HepG2 (cell line): Measurements from ENCODE around the gene VSIR. TPM values are rescaled to one million over a fixed set of nuclear protein-coding genes. Genes with fewer than 3 reads are reported as not detected.

Experiments used
- NAIF1 ChIP-seq: sonication (generic); formaldehyde crosslinking; IDR thresholded peaks from 2 replicates; pipeline ENCODE4 v1.5.0; 2020; ENCODE audit warnings: mild to moderate bottlenecking, missing genetic modification reagents, borderline replicate concordance
- polyA plus RNA-seq, 8 experiments: library from polyadenylated mRNA; depleted of rRNA in 3 of 8; stranded (reverse) in 7 of 8; unstranded in 1 of 8; fragments of >200 nt; fragmentation: Illumina TruSeq in 4 of 8; extraction: Trizol in 4 of 8; gene quantifications; 2 replicates each; pipeline versions ENCODE4 v1.2.1 to v1.2.3, GENCODE V29; 2011 to 2016; ENCODE audit warnings: low read depth in 4 of 8, missing spikeins in 1 of 8, mixed read lengths in 1 of 8; ENCODE audit not compliant: insufficient read depth in 1 of 8
- total RNA-seq, 5 experiments: library from RNA; depleted of rRNA; stranded (reverse); fragments of >200 nt; fragmentation: Illumina TruSeq; extraction: Trizol; gene quantifications; 2 replicates each; pipeline ENCODE4 v1.2.3, GENCODE V29; 2016; ENCODE audit warnings: low read depth in 1 of 5
- TF ChIP-seq, protein P1 (sequence below): sonication (generic); formaldehyde crosslinking; IDR thresholded peaks from 2 replicates; pipeline ENCODE4 v1.4.0; 2020; ENCODE audit warnings: missing genetic modification reagents
- TF ChIP-seq, protein P2 (sequence below): sonication (generic); formaldehyde crosslinking; IDR thresholded peaks from 2 replicates; pipeline ENCODE4 v1.8.0; 2023; ENCODE audit warnings: mild to moderate bottlenecking, missing genetic modification reagents
- TF ChIP-seq, protein P3 (sequence below): sonication (generic); formaldehyde crosslinking; IDR thresholded peaks from 2 replicates; pipeline ENCODE4 v1.4.0; 2020; ENCODE audit warnings: missing genetic modification reagents

The VSIR gene
- total and polyA plus RNA-seq, 2 of the 13 experiments (the other 11 are each of a cell fraction or from before 2014, with no cell fraction given), result 0.44 to 3.2 TPM

DNA sequence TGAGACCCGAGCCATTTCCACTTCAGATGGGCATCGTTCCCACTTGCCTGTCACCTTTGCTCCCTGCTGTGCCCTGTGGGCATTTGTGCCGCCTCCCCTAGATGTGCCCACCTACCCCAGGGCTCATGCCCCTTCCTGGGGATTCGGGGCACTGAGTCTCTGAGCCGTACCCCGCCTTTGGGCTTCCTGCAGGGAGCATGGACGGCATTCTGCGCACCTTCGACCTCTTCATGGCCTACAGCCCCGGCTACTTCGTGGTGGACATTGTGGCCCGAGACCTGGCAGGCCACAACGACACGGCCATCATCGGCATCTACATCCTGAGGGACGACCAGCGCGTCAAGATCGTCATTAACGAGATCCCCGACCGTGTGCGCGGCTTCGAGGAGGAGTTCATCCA, 36.3 kb upstream of the VSIR start (continued):
- TF ChIP-seq, protein P1, sequence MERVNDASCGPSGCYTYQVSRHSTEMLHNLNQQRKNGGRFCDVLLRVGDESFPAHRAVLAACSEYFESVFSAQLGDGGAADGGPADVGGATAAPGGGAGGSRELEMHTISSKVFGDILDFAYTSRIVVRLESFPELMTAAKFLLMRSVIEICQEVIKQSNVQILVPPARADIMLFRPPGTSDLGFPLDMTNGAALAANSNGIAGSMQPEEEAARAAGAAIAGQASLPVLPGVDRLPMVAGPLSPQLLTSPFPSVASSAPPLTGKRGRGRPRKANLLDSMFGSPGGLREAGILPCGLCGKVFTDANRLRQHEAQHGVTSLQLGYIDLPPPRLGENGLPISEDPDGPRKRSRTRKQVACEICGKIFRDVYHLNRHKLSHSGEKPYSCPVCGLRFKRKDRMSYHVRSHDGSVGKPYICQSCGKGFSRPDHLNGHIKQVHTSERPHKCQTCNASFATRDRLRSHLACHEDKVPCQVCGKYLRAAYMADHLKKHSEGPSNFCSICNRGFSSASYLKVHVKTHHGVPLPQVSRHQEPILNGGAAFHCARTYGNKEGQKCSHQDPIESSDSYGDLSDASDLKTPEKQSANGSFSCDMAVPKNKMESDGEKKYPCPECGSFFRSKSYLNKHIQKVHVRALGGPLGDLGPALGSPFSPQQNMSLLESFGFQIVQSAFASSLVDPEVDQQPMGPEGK (CRISPR knock-in tag), result no peak
- TF ChIP-seq, protein P2, sequence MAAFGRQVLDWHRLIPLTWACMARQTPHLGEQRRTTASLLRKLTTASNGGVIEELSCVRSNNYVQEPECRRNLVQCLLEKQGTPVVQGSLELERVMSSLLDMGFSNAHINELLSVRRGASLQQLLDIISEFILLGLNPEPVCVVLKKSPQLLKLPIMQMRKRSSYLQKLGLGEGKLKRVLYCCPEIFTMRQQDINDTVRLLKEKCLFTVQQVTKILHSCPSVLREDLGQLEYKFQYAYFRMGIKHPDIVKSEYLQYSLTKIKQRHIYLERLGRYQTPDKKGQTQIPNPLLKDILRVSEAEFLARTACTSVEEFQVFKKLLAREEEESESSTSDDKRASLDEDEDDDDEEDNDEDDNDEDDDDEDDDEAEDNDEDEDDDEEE (CRISPR knock-in tag), result no peak
- TF ChIP-seq, protein P3, sequence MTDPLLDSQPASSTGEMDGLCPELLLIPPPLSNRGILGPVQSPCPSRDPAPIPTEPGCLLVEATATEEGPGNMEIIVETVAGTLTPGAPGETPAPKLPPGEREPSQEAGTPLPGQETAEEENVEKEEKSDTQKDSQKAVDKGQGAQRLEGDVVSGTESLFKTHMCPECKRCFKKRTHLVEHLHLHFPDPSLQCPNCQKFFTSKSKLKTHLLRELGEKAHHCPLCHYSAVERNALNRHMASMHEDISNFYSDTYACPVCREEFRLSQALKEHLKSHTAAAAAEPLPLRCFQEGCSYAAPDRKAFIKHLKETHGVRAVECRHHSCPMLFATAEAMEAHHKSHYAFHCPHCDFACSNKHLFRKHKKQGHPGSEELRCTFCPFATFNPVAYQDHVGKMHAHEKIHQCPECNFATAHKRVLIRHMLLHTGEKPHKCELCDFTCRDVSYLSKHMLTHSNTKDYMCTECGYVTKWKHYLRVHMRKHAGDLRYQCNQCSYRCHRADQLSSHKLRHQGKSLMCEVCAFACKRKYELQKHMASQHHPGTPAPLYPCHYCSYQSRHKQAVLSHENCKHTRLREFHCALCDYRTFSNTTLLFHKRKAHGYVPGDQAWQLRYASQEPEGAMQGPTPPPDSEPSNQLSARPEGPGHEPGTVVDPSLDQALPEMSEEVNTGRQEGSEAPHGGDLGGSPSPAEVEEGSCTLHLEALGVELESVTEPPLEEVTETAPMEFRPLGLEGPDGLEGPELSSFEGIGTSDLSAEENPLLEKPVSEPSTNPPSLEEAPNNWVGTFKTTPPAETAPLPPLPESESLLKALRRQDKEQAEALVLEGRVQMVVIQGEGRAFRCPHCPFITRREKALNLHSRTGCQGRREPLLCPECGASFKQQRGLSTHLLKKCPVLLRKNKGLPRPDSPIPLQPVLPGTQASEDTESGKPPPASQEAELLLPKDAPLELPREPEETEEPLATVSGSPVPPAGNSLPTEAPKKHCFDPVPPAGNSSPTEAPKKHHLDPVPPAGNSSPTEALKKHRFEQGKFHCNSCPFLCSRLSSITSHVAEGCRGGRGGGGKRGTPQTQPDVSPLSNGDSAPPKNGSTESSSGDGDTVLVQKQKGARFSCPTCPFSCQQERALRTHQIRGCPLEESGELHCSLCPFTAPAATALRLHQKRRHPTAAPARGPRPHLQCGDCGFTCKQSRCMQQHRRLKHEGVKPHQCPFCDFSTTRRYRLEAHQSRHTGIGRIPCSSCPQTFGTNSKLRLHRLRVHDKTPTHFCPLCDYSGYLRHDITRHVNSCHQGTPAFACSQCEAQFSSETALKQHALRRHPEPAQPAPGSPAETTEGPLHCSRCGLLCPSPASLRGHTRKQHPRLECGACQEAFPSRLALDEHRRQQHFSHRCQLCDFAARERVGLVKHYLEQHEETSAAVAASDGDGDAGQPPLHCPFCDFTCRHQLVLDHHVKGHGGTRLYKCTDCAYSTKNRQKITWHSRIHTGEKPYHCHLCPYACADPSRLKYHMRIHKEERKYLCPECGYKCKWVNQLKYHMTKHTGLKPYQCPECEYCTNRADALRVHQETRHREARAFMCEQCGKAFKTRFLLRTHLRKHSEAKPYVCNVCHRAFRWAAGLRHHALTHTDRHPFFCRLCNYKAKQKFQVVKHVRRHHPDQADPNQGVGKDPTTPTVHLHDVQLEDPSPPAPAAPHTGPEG (CRISPR knock-in tag), result no peak
- no peak for TF ChIP-seq NAIF1 (CRISPR knock-in tag)
